Measurements from ENCODE around the gene ATP8B1.

DNA sequence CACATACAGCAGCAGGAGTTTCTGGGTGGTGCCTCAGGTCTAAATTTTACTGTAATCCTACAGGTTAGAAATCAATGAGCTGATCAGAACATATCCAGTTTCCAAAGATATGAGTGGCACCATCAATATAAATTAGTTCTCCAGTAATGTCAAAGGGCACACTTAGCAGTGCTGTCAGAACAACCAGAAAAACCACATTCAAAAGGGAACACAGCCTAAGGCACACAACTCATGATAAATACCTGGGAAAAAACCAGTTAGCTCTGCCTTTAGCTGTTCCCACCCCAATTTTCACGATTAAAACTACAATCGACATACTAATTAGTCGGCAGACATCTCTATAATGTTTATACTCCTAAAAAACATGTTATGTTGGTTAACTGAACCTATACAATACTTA lies 31.5 kb downstream of the ATP8B1 start:
- TF ChIP-seq EP300 (IDR thresholded peaks at IDR 0.05; ENCODE audit: low read depth): no peak
- TF ChIP-seq, protein P1, sequence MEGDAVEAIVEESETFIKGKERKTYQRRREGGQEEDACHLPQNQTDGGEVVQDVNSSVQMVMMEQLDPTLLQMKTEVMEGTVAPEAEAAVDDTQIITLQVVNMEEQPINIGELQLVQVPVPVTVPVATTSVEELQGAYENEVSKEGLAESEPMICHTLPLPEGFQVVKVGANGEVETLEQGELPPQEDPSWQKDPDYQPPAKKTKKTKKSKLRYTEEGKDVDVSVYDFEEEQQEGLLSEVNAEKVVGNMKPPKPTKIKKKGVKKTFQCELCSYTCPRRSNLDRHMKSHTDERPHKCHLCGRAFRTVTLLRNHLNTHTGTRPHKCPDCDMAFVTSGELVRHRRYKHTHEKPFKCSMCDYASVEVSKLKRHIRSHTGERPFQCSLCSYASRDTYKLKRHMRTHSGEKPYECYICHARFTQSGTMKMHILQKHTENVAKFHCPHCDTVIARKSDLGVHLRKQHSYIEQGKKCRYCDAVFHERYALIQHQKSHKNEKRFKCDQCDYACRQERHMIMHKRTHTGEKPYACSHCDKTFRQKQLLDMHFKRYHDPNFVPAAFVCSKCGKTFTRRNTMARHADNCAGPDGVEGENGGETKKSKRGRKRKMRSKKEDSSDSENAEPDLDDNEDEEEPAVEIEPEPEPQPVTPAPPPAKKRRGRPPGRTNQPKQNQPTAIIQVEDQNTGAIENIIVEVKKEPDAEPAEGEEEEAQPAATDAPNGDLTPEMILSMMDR (IDR thresholded peaks at IDR 0.05): no peak

Data from transverse colon (tissue), 3 donors.